Measurements from ENCODE around the gene HS6ST2. TPM values are rescaled to one million over a fixed set of nuclear protein-coding genes. Genes with fewer than 3 reads are reported as not detected.

The HS6ST2 gene
- total and polyA plus RNA-seq, 9 of the 15 experiments (the other 6 are each of a cell fraction or from before 2014, with no cell fraction given) = not detected

DNA sequence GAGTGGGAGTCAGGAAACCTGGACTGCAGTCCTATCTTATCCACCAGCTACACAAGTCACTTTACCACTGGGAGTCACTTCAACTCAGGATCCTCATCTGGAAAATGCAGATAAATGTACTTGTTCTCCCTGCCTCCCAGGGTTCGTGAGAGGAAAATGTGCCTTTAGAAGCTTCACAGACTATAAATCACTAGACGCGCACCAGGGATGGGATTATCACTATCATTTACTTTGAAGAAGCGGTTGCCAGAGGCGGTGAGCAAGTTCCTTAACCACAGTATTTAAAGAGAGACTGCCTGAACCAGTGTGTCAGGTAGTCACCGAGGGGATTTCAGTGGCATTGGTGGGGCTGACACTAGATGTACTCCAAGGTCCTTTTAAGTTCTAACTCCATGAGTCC, 219.5 kb downstream of the HS6ST2 start:
- intact Hi-C loops (cut with micrococcal nuclease) (no loop called here), in situ Hi-C loops (cut with MboI) (no loop called here)
- CTCF ChIA-PET (ENCODE audit: low intra/inter-chr PET ratio) = no interaction called here

More for the DNA sequence above, 219.5 kb downstream of the HS6ST2 start:
- H3K27ac ChIP-seq (ENCODE audit: extremely low read depth, low read depth, low read length) = no peak overlapping the region
- ATAC-seq = no peak
- DNase-seq (ENCODE audit: extremely low read depth in 1 of 4, low spot score in 3 of 4) = no peak
- H3K9me3 ChIP-seq (replicated peaks; ENCODE audit: control insufficient read depth, insufficient read depth, low read depth, low read length) = no peaks in the 10 kb centered on the region
- no peaks in the 10 kb centered on the region for H3K4me1 ChIP-seq (replicated peaks in 1 of 2; ENCODE audit: control insufficient read depth in 2 of 2, insufficient read depth in 2 of 2, low read length in 2 of 2)
- H4K20me1 ChIP-seq (replicated peaks; ENCODE audit: control insufficient read depth, insufficient read depth, low read length) = no peaks in the 10 kb centered on the region
- H3K9me1 ChIP-seq (ENCODE audit: control insufficient read depth, insufficient read depth, low read length) = no peaks in the 10 kb centered on the region
- no peak for FAIRE-seq
- no peak for TF ChIP-seq ZNF134 (CRISPR knock-in tag; conservative IDR thresholded peaks at IDR 0.05)
- TF ChIP-seq RBM25 (IDR thresholded peaks at IDR 0.05; ENCODE audit: low read depth, low read length, severe bottlenecking) = no peak
- no peak for TF ChIP-seq FOXJ2 (tag; IDR thresholded peaks at IDR 0.05)
- TF ChIP-seq, protein P1, sequence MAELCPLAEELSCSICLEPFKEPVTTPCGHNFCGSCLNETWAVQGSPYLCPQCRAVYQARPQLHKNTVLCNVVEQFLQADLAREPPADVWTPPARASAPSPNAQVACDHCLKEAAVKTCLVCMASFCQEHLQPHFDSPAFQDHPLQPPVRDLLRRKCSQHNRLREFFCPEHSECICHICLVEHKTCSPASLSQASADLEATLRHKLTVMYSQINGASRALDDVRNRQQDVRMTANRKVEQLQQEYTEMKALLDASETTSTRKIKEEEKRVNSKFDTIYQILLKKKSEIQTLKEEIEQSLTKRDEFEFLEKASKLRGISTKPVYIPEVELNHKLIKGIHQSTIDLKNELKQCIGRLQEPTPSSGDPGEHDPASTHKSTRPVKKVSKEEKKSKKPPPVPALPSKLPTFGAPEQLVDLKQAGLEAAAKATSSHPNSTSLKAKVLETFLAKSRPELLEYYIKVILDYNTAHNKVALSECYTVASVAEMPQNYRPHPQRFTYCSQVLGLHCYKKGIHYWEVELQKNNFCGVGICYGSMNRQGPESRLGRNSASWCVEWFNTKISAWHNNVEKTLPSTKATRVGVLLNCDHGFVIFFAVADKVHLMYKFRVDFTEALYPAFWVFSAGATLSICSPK (IDR thresholded peaks at IDR 0.05; ENCODE audit: borderline replicate concordance) = no peak
- TF ChIP-seq ZNF586 (CRISPR knock-in tag; conservative IDR thresholded peaks at IDR 0.05) = no peak
- TF ChIP-seq ESRRB (CRISPR knock-in tag; IDR thresholded peaks at IDR 0.05; ENCODE audit: borderline replicate concordance) = no peak
- no peak for TF ChIP-seq MEF2A (IDR thresholded peaks at IDR 0.05; ENCODE audit: control insufficient read depth, low read depth, low read length)
- TF ChIP-seq, protein P2, sequence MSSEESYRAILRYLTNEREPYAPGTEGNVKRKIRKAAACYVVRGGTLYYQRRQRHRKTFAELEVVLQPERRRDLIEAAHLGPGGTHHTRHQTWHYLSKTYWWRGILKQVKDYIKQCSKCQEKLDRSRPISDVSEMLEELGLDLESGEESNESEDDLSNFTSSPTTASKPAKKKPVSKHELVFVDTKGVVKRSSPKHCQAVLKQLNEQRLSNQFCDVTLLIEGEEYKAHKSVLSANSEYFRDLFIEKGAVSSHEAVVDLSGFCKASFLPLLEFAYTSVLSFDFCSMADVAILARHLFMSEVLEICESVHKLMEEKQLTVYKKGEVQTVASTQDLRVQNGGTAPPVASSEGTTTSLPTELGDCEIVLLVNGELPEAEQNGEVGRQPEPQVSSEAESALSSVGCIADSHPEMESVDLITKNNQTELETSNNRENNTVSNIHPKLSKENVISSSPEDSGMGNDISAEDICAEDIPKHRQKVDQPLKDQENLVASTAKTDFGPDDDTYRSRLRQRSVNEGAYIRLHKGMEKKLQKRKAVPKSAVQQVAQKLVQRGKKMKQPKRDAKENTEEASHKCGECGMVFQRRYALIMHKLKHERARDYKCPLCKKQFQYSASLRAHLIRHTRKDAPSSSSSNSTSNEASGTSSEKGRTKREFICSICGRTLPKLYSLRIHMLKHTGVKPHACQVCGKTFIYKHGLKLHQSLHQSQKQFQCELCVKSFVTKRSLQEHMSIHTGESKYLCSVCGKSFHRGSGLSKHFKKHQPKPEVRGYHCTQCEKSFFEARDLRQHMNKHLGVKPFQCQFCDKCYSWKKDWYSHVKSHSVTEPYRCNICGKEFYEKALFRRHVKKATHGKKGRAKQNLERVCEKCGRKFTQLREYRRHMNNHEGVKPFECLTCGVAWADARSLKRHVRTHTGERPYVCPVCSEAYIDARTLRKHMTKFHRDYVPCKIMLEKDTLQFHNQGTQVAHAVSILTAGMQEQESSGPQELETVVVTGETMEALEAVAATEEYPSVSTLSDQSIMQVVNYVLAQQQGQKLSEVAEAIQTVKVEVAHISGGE (CRISPR knock-in tag; IDR thresholded peaks at IDR 0.05) = no peak
- TF ChIP-seq, protein P3, sequence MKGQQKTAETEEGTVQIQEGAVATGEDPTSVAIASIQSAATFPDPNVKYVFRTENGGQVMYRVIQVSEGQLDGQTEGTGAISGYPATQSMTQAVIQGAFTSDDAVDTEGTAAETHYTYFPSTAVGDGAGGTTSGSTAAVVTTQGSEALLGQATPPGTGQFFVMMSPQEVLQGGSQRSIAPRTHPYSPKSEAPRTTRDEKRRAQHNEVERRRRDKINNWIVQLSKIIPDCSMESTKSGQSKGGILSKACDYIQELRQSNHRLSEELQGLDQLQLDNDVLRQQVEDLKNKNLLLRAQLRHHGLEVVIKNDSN (CRISPR knock-in tag; IDR thresholded peaks at IDR 0.05) = no peak
- TF ChIP-seq ETS2 (tag; IDR thresholded peaks at IDR 0.05; ENCODE audit: borderline replicate concordance, poor library complexity, severe bottlenecking) = no peak
- TF ChIP-seq ZNF121 (CRISPR knock-in tag; conservative IDR thresholded peaks at IDR 0.05) = no peak
- H3K9ac ChIP-seq (ENCODE audit: insufficient read depth in 1 of 2, low read depth in 2 of 2, low read length in 2 of 2) = no peak overlapping the region
- no peak overlapping the region for H2AFZ ChIP-seq (ENCODE audit: low read depth, low read length)
- no peaks in the 10 kb centered on the region for H3K79me2 ChIP-seq (ENCODE audit: control insufficient read depth, insufficient read depth, low read length)
- H3K4me3 ChIP-seq = no peak overlapping the region
- POLR2A ChIA-PET = interaction anchor here (0.6 kb wide), 1 partner anchor 752 kb away, joined by 3 read pairs; no protein-coding TSS in a partner anchor
- no peaks in the 10 kb centered on the region for H3K27me3 ChIP-seq (ENCODE audit: control insufficient read depth in 2 of 2, insufficient read depth in 2 of 2, low read length in 2 of 2)
- 2% methylated on average over 6 of the region's 6 CpGs for WGBS (ENCODE audit: insufficient coverage, low coverage, missing lambda C conversion rate)
- no peak overlapping the region for H3K4me2 ChIP-seq (ENCODE audit: insufficient read depth, low read length)
- H3K36me3 ChIP-seq (ENCODE audit: control insufficient read depth, insufficient read depth, low read length) = no peaks in the 10 kb centered on the region
- BruUV-seq (replicated peaks) = no TSS peak

All from K562 (cell line).